GM19324 (cell line): Measurements from ENCODE around the gene LMF1.
A peak's percentile ranks its signal among the peaks of the same experiment; 100 is the strongest.

Source experiments
- ATAC-seq: cut with Tn5 transposase; IDR thresholded peaks from one replicate; pipeline ENCODE4 v1.9.1; 2021; ENCODE audit warnings: mild to moderate bottlenecking, moderate library complexity; ENCODE audit not compliant: unreplicated experiment, low FRiP score

LMF1 gene

GRCh38 chr16:970766-971581, at the start of gene LMF1:
Gene LMF1, minus strand, starts transcription at chr16:970984. Its CDS starts 4 bp downstream, at chr16:970980.
- ATAC-seq = peak; percentile 81

- no peak for ATAC-seq
Measured at GRCh38 chr16:1020091-1020399, 49.3 kb upstream of the LMF1 start.

GRCh38 chr16:1019231-1020090, 48.7 kb upstream of the LMF1 start:
- ATAC-seq = no peak

- ATAC-seq = no peak
Measured at GRCh38 chr16:1018447-1019198, 47.8 kb upstream of the LMF1 start.

GRCh38 chr16:1014771-1015495, 44.1 kb upstream of the LMF1 start:
- no peak for ATAC-seq

- no peak for ATAC-seq
Measured at GRCh38 chr16:1014221-1014620, 43.4 kb upstream of the LMF1 start.

- ATAC-seq = no peak
Measured at GRCh38 chr16:1013593-1013900, 42.8 kb upstream of the LMF1 start.

GRCh38 chr16:1012722-1013592, 42.2 kb upstream of the LMF1 start:
- no peak for ATAC-seq

- no peak for ATAC-seq
Measured at GRCh38 chr16:1012135-1012534, 41.4 kb upstream of the LMF1 start.

- no peak for ATAC-seq
Measured at GRCh38 chr16:1011316-1012082, 40.7 kb upstream of the LMF1 start.

GRCh38 chr16:1010815-1011214, 40.0 kb upstream of the LMF1 start:
- ATAC-seq = no peak

- no peak for ATAC-seq
Measured at GRCh38 chr16:1010251-1010650, 39.5 kb upstream of the LMF1 start.

GRCh38 chr16:1009358-1010150, 38.8 kb upstream of the LMF1 start:
- no peak for ATAC-seq

GRCh38 chr16:1008085-1008484, 37.3 kb upstream of the LMF1 start:
- ATAC-seq = no peak

GRCh38 chr16:1007284-1007850, 36.6 kb upstream of the LMF1 start:
- no peak for ATAC-seq

GRCh38 chr16:1006781-1007180, 36.0 kb upstream of the LMF1 start:
- ATAC-seq = no peak

GRCh38 chr16:1005286-1005685, 34.5 kb upstream of the LMF1 start:
- ATAC-seq = no peak
